DND-41 (cell line): Measurements from ENCODE around the gene BMX.

Experiments used
- ATAC-seq: fragments of 200-7000 bp; cut with Tn5 transposase; 3 replicates; pipeline ENCODE4 v1.9.1; 2021; ENCODE audit warnings: low read depth; ENCODE audit not compliant: insufficient read depth
- DNase-seq: peaks from one replicate; pipeline ENCODE4 v3.0.0-alpha.2; 2020
- H2AFZ ChIP-seq: 2 replicates; pipeline ENCODE4 v1.6.0; 2012; ENCODE audit warnings: low read depth, low read length
- H3K27ac ChIP-seq: 2 replicates; pipeline ENCODE4 v1.5.1; 2012; ENCODE audit warnings: low read length, inconsistent platforms
- H3K27me3 ChIP-seq: fragments of 200-600 bp; sonication (generic); 2 replicates; pipeline ENCODE4 v1.6.0; 2012; ENCODE audit warnings: low read length, mild to moderate bottlenecking, inconsistent platforms; ENCODE audit not compliant: insufficient read depth, poor library complexity
- H3K36me3 ChIP-seq: 2 replicates; pipeline ENCODE4 v1.5.1; 2012; ENCODE audit warnings: low read length, inconsistent platforms; ENCODE audit not compliant: insufficient read depth
- H3K4me1 ChIP-seq: 2 replicates; pipeline ENCODE4 v1.5.1; 2012; ENCODE audit warnings: mild to moderate bottlenecking, low read length; ENCODE audit not compliant: insufficient read depth
- H3K4me2 ChIP-seq: 2 replicates; pipeline ENCODE4 v1.6.0; 2012; ENCODE audit warnings: mild to moderate bottlenecking, moderate library complexity, low read length, inconsistent platforms; ENCODE audit not compliant: insufficient read depth
- H3K4me3 ChIP-seq, 2 experiments: fragments of 200-600 bp in 1 of 2; shearing (Covaris generic) in 1 of 2; 2 replicates each; pipeline ENCODE4 v1.5.1; 2012 to 2016; ENCODE audit warnings: inconsistent platforms in 2 of 2, low read length in 2 of 2, mild to moderate bottlenecking in 2 of 2, low read depth in 1 of 2, moderate library complexity in 1 of 2
- H3K79me2 ChIP-seq: 2 replicates; pipeline ENCODE4 v1.6.0; 2012; ENCODE audit warnings: low read length, inconsistent platforms; ENCODE audit not compliant: insufficient read depth
- H3K9ac ChIP-seq: 2 replicates; pipeline ENCODE4 v1.6.0; 2012; ENCODE audit warnings: low read depth, mild to moderate bottlenecking, inconsistent platforms, low read length, moderate library complexity
- H3K9me3 ChIP-seq: 2 replicates; pipeline ENCODE4 v1.5.1; 2012; ENCODE audit warnings: low read length, moderate library complexity, mild to moderate bottlenecking, inconsistent platforms; ENCODE audit not compliant: insufficient read depth, severe bottlenecking
- H4K20me1 ChIP-seq: 2 replicates; pipeline ENCODE4 v1.6.0; 2012; ENCODE audit warnings: low read length; ENCODE audit not compliant: insufficient read depth
- CTCF ChIP-seq: IDR thresholded peaks from 2 replicates; pipeline ENCODE4 v1.5.1; 2012; ENCODE audit warnings: borderline replicate concordance, low read length, moderate library complexity, mild to moderate bottlenecking; ENCODE audit not compliant: poor library complexity, severe bottlenecking; ENCODE audit errors: extremely low read depth
- EZH2 ChIP-seq: IDR thresholded peaks from 3 replicates; pipeline ENCODE4 v1.6.1; 2012; ENCODE audit warnings: borderline replicate concordance, low read depth, mild to moderate bottlenecking, moderate library complexity, low read length, inconsistent platforms; ENCODE audit not compliant: severe bottlenecking

The BMX gene

GRCh38 chrX:15472531-15472930 is 28.1 kb upstream of the BMX start:
- no peaks in the 10 kb centered on the region for H3K27me3 ChIP-seq
- H4K20me1 ChIP-seq: no peaks in the 10 kb centered on the region
- no peak overlapping the region for H3K27ac ChIP-seq
- no peak overlapping the region for H2AFZ ChIP-seq
- no peak overlapping the region for H3K9ac ChIP-seq
- H3K4me2 ChIP-seq: no peak overlapping the region
- DNase-seq (no peak), ATAC-seq (no peak)
- no peaks in the 10 kb centered on the region for H3K79me2 ChIP-seq
- H3K36me3 ChIP-seq: no peaks in the 10 kb centered on the region
- no peaks in the 10 kb centered on the region for H3K9me3 ChIP-seq
- H3K4me3 ChIP-seq: no peak overlapping the region
- no peak for TF ChIP-seq EZH2
- TF ChIP-seq CTCF: no peak
- H3K4me1 ChIP-seq: no peaks in the 10 kb centered on the region

- H3K4me1 ChIP-seq: no peaks in the 10 kb centered on the region
- DNase-seq (no peak), ATAC-seq (no peak)
Measured at GRCh38 chrX:15474028-15474427, 26.6 kb upstream of the BMX start.

GRCh38 chrX:15475021-15475420 is 25.6 kb upstream of the BMX start:
- no peaks in the 10 kb centered on the region for H3K36me3 ChIP-seq
- H3K79me2 ChIP-seq: no peaks in the 10 kb centered on the region
- H3K9ac ChIP-seq: no peak overlapping the region
- H3K27me3 ChIP-seq: peaks cover 3% of the 10 kb centered on the region
- H3K4me3 ChIP-seq: no peak overlapping the region
- no peak overlapping the region for H2AFZ ChIP-seq
- ATAC-seq (no peak), DNase-seq (no peak)
- H3K4me1 ChIP-seq: no peaks in the 10 kb centered on the region
- H3K4me2 ChIP-seq: no peak overlapping the region
- no peaks in the 10 kb centered on the region for H4K20me1 ChIP-seq
- no peak overlapping the region for H3K27ac ChIP-seq
- TF ChIP-seq EZH2 (no peak), CTCF (no peak)
- no peaks in the 10 kb centered on the region for H3K9me3 ChIP-seq

More at GRCh38 chrX:15474028-15474427, 26.6 kb upstream of the BMX start:
- H3K4me2 ChIP-seq: no peak overlapping the region
- H3K4me3 ChIP-seq: no peak overlapping the region
- peaks cover 3% of the 10 kb centered on the region for H3K27me3 ChIP-seq
- H3K9me3 ChIP-seq: no peaks in the 10 kb centered on the region
- TF ChIP-seq CTCF (no peak), EZH2 (no peak)
- no peak overlapping the region for H3K27ac ChIP-seq
- H4K20me1 ChIP-seq: no peaks in the 10 kb centered on the region
- H2AFZ ChIP-seq: no peak overlapping the region
- H3K79me2 ChIP-seq: no peaks in the 10 kb centered on the region
- no peak overlapping the region for H3K9ac ChIP-seq
- no peaks in the 10 kb centered on the region for H3K36me3 ChIP-seq

- Histone ChIP-seq H3K4me3 (no peak overlapping the region), H3K9me3 (no peaks in the 10 kb centered on the region), H3K79me2 (no peaks in the 10 kb centered on the region), H4K20me1 (no peaks in the 10 kb centered on the region), H3K9ac (no peak overlapping the region), H3K36me3 (no peaks in the 10 kb centered on the region), H3K27ac (no peak overlapping the region), H3K4me1 (no peaks in the 10 kb centered on the region), H2AFZ (no peak overlapping the region), H3K27me3 (peaks cover 3% of the 10 kb centered on the region), H3K4me2 (no peak overlapping the region)
- no peak for ATAC-seq
- no peak for DNase-seq
- TF ChIP-seq CTCF: no peak
Measured at GRCh38 chrX:15475486-15475885, 25.1 kb upstream of the BMX start.
